Measurements from ENCODE around the gene ATP5ME.
"Not testable (repeated sequence)": the region's sequence is repeated elsewhere in the genome, so short reads cannot be mapped to it uniquely, and the experiment has no call there.

ATP5ME gene, protein sequence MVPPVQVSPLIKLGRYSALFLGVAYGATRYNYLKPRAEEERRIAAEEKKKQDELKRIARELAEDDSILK

DNA sequence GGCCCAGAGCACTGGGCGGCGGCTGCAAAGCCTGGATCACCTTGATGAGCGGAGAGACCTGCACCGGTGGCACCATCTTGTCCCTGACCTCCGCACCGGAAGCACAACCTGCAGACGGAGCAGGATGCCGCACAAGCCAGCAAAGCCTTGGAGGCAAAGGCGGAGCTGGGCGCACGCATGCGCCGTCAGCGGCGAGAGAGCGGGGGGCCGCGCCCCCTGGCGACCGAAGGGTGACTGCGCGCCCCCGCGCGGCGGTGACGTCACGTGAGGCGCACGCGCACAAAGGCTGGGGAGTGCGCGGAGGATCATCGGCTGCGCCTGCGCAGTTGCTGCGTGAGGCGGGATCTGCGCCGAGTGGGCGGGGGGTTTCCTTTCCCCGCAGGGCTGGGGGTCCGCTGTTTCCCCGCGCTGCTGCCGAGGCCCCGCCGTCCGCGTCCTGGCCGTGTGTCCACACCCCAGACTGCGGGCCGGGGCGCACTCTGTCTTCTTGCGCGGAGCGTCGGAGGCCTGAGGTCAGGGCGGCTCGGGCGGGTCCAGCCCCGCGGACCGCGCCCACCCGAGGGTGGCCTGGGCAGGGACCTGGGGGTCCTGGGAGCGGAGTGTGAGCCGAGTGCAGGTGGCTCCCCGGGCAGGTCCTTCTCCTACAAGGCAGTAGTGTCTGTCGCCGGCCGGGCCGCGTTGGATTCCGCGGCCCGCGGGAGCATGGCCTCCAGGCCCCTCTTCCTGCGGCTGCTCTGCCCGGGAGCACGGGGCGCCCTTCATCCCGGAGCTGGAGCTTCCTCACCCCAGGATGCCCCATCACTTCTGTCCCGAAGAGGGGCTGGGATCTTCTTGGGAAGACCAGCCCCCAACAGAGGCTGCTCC is at the start of gene ATP5ME, which contains the start of gene MYL5:
Gene ATP5ME, minus strand, starts transcription at position 105 of the 864 bp plus-strand sequence. Its CDS starts 29 bp downstream, at position 76.
Gene MYL5, plus strand, starts transcription at position 371 of the 864 bp plus-strand sequence. CDS start 3,485 bp downstream, outside the sequence.
- DNase-seq (ENCODE audit: low spot score) (peak; percentile 97), FAIRE-seq (peak; percentile 93)

DNA sequence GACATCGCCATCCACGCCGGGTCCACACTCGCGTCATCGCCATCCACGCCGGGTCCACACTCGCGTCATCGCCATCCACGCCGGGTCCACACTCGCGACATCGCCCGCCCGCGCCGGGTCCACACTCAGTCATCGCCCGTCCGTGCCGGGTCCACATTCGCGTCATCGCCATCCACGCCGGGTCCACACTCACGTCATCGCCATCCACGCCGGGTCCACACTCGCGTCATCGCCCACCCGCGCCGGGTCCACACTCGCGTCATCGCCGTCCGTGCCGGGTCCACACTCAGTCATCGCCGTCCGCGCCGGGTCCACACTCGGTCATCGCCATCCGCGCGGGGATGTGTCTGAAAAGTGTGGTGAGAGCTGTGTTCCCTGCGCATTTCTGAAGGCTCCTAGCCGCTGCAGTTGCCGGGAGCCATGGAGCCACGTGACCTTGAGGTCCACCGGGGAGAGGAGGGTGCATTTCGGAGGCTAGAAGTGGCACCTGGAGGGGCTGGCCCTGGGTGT is 48.8 kb upstream of the ATP5ME start:
- FAIRE-seq (no peak), DNase-seq (ENCODE audit: low spot score) (no peak)

DNA sequence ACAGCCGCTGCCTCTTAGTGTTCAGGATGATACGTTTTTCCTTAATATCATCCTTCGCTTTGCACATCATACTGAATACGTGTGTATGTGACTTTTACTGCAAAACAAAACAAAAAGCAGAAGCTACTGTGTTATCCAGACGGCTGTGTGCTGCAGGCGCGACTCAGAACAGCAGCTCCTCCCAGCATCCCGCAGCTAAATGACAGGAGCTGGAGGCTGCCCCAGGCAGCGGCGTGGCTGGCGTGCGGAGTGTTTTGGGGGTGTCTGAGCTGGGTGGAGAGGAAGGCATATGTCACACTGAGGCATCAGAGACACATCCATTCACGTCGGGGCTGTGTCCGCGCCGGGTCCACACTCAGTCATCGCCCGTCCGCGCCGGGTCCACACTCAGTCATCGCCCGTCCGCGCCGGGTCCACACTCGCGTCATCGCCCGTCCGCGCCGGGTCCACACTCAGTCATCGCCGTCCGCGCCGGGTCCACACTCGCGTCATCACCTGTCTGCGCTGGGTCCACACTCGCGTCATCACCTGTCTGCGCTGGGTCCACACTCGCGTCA is 48.2 kb upstream of the ATP5ME start:
- no peak for FAIRE-seq
- no peak for DNase-seq (ENCODE audit: low spot score)

DNA sequence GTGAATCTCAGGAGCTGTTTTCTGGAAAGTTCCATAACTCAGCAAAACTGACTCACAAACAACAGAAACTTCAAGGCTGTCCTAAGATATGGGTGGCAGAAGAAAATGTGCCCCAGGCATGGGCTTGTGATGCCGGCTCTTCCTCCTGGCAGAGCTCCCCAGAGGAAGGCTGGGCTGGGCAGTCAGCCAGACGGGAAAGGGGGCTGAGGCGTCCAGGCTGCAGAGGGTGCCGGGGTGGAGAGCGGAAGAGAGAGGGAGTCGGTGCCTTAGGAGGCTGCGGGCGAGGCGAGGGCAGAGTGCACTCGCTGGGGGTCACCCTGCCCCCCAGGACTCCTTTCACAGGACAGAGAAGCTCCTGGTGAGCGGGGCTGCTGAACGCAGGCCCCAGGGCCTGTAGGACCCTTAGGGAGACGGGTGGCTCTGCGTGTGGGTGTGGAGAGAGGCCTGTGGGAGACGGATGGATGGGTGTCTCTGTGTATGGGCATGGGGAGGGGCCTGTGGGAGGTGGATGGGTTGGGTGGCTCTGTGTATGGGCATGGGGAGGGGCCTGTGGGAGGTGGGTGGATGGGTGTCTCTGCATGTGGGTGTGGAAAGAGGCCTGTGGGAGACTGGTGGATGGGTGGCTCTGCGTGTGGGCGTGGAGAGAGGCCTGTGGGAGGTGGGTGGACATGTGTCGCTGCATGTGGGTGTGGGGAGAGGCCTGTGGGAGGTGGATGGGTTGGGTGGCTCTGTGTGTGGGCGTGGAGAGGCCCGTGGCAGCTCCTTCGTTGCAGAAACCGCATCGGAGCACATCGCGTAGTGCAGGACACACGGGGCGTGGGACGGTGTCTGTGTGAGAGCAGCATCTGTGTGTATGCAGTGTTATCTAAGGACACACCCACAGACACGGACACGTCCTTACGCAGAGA is 47.4 kb upstream of the ATP5ME start:
- no peak for DNase-seq (ENCODE audit: low spot score)
- FAIRE-seq: no peak

DNA sequence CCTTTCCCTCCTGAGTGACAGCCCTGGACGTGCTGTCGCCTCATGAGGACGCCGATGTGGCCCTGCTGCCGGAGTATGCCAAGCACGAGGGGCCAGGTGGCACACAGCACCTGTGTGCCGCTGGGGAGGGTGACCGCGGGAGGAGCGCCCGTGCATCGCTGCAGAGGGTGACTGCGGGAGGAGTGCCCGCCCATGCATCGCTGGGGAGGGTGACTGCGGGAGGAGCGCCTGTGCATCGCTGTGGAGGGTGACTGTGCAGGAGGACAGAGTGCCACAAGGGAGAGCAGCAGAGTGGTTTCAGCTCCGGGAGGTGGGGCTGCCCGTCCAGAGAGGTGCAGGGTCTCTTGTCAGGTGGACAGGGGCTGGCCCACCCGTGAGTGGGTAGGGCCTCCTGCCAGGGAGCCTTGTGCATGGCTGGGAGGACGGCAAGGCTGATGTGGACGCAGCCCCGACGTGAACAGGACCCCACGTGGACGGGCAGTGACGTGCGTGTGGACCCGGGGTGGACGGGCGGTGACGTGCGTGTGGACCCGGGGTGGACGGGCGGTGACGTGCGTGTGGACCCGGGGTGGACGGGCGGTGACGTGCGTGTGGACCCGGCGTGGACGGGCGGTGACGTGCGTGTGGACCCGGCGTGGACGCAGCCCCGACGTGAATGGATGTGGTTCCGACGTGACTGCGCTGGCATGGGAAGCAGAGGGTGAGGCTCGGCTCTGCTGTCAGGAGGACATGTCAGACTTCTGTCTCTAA is 46.2 kb upstream of the ATP5ME start:
- DNase-seq (ENCODE audit: low spot score) (no peak), FAIRE-seq (no peak)

DNA sequence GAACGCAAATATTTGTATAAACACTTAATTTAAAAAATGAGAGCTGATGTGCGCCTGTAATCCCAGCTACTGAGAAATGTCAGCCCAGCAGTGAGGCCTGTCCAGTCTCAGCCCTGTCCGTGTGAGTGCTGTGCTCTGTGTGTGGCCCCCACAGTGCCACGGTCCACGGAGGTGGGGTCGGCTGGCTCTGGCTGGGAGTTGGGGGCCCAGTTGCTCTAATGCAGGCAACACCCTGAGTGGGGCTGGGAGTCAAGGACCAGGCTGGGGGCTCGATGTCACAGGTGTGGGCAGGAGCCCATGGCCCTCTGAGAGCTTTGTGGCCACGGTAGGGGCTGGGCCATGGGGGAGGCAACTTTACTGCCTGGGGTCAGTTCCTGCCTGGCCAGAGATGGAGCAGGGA is 44.4 kb upstream of the ATP5ME start:
- DNase-seq (ENCODE audit: low spot score) (no peak), FAIRE-seq (no peak)

DNA sequence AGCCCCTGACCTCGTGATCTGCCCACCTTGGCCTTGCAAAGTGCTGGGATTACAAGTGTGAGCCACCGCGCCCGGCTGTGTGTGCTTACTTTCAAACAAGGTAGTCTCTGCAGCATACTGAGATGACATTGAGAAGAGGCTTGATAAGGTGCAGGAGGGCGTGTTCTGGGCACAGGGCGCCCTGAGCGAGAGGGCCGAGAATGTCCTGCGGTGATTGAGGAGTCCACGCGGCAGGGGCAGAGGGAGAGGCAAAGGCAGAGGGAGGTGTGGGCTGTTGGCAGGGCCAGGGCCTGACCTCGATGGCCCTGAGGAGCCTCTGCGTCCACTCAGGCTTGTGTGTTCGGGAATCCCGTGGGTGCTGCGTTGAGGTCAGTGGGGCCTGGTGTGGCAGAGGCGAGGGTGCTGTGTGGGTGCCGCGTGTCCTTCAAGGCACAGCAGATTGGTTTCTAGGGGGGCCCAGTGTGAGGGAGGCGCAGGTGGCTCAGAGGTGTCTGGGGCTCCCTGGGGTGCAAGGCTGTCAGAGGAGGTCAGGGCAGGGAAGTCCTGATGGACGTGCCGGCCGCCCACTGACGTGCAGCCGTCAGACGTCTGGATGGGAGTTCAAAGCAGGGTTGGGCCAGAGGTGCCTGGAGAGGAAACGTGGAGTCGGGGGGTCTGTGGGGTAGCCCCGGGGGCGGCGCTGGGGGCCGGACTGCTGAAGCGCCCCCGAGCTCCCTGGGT is 43.7 kb upstream of the ATP5ME start:
- DNase-seq (ENCODE audit: low spot score): no peak
- FAIRE-seq: no peak

DNA sequence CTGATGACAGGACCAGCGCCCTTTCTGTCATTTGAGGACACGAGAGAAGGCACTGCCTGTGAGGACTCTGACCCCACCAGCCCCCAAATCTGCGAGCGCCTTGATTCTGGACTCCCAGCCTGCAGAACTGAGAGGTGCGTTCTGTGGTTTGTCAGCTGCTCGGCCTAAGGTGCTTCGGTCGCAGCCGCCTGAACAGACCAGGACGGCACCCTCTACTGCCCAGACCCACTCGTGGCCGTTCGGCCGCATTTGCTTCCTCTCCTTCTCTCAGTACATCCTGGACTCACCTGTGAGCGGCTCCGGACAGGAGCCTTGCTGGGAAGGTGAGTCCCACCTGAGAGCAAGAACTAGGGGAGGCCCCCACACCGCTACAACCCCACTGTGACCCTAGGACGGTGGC is 40.0 kb upstream of the ATP5ME start:
- FAIRE-seq (no peak), DNase-seq (ENCODE audit: low spot score) (no peak)

DNA sequence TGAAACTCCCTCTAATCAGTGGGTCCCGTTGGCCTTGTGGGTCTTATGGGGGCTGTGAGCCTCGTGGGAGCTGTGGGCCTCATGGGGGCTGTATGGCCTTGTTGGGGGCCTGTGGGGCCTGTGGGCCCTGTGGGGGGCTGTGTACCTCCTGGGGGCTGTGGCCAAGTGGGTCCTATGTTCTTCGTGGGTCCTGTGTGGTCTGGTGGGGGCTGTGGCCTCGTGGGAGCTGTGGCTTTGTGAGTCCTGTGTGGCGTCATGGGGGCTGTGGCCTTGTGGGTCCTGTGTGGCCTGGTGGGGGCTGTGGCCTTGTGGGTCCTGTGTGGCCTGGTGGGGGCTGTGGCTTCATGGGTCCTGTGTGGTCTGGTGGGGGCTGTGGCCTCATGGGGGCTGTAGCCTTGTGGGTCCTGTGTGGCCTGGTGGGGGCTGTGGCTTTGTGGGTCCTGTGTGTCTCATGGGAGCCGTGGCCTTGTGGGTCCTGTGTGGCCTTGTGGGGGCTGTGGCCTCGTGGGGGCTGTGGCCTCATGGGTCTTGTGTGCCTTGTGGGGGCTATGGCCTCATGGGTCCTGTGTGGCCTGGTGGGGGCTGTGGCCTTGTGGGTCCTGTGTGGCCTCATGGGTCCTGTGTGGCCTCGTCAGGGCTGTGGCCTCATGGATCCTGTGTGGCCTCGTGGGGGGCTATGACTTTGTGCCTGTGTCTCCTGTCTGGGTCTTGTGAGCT is 39.0 kb upstream of the ATP5ME start:
- DNase-seq (ENCODE audit: low spot score): no peak

DNA sequence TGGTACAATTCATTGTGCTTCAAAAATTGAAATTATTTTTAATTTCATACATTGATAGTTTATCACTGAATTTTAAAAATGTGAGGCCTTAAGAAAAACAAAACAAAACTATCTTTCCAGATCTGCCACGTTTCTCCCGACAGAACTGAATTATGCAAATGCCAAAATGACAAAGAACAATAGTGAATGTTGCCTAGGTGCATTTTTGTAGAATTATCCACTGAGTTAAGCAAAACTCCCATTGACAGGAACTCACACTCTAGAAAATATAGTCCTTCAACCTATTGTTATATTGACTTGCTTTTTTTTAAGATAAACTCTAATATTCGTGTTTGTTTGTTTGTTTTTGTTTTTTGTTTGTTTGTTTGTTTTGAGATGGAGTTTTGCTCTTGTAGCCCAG is 38.0 kb upstream of the ATP5ME start:
- FAIRE-seq: no peak
- DNase-seq (ENCODE audit: low spot score): no peak

More for the DNA sequence above, 39.0 kb upstream of the ATP5ME start:
- no peak for FAIRE-seq

DNA sequence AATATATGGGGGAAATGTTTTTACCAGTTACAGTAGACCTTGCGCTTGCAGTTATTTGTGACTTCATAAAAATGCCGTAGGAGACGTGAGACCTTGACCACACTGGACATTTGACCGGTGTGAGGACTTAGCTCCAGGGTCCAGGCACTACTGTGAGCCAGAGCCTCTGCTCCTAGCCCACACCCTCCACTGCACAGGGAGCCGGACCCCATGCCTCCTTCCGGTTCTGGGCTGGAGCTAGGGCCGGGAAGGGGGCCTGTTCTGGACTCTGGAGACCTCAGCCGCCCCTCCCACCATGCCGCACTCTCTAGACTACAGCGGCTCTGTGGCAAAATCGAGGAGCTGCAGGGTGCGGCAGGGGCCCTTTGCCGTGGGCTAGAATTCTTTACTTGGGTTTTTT is 36.8 kb upstream of the ATP5ME start:
- no peak for FAIRE-seq
- no peak for DNase-seq (ENCODE audit: low spot score)

DNA sequence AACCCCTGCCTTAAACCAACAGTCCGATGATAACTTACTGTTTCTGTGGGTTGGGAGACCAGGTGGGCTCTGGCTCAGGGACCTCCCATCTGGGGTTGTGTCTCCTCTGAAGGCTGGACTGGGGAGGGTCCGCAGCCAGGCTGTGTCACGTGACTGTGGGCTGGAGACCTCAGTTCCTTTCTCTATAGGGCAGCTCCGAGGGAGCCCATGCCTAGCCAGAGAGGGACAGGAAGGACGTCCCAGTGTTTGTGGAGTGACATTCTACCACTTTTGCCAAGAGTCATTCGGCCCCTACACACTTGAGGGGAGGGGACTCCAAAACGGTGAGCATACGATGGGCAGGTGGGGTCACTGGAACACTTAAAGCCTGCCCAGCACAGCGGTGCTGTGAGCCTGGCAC is 36.0 kb upstream of the ATP5ME start:
- DNase-seq (ENCODE audit: low spot score): no peak
- no peak for FAIRE-seq

DNA sequence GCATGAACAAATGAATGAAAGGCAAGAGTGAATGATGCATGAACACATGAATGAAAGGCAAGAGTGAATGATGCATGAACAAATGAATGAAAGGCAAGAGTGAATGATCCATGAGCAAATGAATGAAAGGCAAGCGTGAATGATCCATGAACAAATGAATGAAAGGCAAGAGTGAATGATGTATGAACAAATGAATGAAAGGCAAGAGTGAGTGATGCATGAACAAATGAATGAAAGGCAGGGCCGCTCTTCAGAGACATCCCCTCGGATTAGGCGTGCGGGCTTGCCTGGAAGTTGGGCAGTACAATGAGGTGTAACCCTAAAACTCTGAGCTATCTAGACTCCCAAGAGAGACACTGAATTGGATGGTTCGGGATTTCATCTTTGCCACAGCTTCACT is 35.3 kb upstream of the ATP5ME start:
- DNase-seq (ENCODE audit: low spot score) (no peak), FAIRE-seq (no peak)

DNA sequence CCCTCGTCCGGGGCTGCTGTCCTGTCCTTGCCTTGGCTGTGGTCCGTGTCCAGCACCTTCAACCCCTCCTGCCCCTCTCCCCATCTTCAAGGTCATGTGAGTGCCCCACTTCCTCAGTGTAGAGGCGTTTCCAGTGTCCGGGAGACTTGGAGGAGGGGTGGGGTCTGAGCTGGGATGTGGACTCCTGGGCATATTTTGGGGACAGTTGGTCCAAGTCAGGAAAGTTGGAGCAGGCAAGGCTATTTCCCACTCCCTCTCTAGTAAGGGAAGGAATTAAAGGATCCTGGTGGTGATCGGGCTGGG is 34.5 kb upstream of the ATP5ME start:
- no peak for DNase-seq (ENCODE audit: low spot score)
- no peak for FAIRE-seq

DNA sequence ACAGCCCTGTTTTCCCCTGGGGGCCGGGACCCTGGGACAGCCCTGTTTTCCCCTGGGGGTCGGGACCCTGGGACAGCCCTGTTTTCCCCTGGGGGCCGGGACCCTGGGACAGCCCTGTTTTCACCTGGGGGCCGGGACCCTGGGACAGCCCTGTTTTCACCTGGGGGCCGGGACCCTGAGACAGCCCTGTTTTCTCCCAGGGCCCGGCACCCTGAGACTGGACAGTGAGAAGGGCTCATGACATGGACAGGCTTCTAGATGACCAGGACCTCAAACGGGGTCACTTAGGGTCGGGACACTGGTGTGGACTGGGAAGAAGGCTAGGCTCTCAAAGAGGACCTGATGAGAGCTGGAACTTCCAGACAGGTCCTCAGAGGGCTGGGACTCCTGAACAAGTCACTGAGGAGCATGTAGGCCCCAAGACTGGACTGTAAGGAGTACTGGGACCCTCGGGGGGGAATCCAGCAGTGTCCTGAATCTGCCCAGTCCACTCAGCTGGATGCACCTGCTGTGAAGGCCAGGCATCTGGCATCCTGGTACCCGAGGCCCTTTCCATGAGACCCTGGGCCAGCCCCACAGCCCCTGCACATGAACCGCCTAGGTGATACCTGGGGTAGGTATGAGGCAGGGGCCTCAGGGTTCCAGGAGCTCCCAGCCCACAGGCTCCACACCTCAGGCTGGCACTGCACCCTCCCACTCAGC is 34.0 kb upstream of the ATP5ME start:
- no peak for FAIRE-seq
- DNase-seq (ENCODE audit: low spot score): no peak

DNA sequence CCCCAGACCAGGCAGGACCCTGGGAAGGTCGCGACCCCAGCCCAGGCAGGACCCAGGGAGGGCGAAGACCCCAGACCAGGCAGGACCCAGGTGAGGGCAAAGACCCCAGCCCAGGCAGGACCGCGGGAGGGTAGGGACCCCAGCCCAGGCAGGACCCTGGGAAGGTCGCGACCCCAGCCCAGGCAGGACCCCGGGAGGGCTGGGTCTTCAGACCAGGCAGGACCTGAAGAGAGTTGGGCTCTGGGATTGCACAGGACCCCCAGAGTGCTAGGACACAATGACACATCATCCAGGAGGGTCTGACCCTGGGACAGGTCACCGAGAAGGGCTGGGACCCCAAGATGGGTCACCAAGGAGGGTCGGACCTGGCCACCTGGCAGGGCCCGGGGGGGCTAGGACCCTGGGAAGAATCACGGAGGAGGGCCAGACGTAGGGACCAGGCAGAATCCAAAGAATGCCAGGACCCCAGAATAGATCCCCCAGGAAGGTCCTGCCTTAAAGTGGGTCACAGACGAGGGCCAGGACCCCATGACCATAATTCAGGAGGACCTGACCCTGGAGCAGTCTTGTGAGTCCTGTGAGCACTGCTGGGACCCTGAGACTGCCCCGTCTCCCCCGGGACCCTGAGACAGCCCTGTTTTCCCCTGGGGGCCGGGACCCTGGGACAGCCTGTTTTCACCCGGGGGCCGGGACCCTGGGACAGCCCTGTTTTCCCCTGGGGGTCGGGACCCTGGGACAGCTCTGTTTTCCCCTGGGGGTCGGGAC is 32.9 kb upstream of the ATP5ME start:
- DNase-seq (ENCODE audit: low spot score) (no peak), FAIRE-seq (no peak)

DNA sequence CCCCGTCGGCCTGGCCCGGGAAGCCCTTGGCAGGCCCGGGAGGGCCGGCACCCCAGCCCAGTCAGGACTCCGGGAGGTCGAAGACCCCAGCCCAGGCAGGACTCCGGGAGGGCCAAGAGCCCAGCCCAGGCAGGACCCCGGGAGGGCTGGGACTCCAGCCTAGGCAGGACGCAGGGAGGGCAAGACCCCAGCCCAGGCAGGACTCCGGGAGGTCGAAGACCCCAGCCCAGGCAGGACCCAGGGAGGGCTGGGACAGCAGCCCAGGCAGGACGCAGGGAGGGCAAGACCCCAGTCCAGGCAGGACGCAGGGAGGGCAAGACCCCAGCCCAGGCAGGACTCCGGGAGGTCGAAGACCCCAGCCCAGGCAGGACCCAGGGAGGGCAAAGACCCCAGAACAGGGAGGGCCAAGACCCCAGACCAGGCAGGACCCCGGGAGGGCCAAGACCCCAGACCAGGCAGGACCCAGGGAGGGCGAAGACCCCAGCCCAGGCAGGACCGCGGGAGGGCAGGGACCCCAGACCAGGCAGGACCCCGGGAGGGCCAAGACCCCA is 32.1 kb upstream of the ATP5ME start:
- DNase-seq (ENCODE audit: low spot score); FAIRE-seq: not testable (repeated sequence)

All from urothelium cell line (cell line).